OCI-LY7 (cell line): ENCODE results near the gene DDTL.
"Not testable (repeated sequence)": the region's sequence is repeated elsewhere in the genome, so short reads cannot be mapped to it uniquely, and the experiment has no call there.

Experiments
- EZH2phosphoT487 ChIP-seq: fragments of 200-600 bp; sonication (generic); IDR thresholded peaks from 2 replicates; pipeline ENCODE4 v1.6.1; 2018; ENCODE audit warnings: low read depth, borderline replicate concordance, mild to moderate bottlenecking, mixed run types, antibody characterized with exemption, low read length, moderate library complexity, mixed read lengths
- TF ChIP-seq, protein P1 (sequence below): fragments of 200-600 bp; sonication (generic); conservative IDR thresholded peaks from 2 replicates; pipeline ENCODE4 v1.5.1; 2014; ENCODE audit warnings: mild to moderate bottlenecking, antibody characterized with exemption, low read length, moderate library complexity, mixed read lengths

DNA sequence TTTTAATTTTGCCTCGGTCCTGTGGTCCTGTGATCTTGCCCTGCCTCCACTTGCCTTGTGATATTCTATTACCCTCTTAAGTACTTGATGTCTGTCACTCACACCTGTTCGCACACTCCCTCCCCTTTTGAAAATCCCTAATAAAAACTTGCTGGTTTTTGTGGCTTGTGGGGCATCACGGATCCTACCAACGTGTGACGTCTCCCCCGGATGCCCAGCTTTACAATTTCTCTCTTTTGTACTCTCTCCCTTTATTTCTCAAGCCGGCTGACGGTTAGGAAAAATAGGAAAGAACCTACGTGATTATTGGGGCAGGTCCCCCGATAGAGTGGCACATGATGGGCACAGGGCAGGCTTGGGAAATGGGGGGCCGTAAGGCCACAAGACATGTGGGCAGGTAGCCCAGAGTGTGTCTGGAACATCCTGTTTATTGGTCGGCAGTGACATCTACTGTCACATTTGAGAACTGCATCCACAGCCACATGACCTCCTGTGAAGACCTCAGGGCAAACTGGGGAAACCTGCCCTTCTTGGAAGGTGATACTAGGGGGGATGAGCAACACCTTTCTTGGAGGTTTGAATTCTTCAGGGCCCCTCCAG, 10.3 kb upstream of the DDTL start:
- TF ChIP-seq, protein P1, sequence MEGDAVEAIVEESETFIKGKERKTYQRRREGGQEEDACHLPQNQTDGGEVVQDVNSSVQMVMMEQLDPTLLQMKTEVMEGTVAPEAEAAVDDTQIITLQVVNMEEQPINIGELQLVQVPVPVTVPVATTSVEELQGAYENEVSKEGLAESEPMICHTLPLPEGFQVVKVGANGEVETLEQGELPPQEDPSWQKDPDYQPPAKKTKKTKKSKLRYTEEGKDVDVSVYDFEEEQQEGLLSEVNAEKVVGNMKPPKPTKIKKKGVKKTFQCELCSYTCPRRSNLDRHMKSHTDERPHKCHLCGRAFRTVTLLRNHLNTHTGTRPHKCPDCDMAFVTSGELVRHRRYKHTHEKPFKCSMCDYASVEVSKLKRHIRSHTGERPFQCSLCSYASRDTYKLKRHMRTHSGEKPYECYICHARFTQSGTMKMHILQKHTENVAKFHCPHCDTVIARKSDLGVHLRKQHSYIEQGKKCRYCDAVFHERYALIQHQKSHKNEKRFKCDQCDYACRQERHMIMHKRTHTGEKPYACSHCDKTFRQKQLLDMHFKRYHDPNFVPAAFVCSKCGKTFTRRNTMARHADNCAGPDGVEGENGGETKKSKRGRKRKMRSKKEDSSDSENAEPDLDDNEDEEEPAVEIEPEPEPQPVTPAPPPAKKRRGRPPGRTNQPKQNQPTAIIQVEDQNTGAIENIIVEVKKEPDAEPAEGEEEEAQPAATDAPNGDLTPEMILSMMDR: peak; percentile 80
- TF ChIP-seq EZH2phosphoT487: not testable (repeated sequence)
